DOHH2 (cell line): ENCODE data around the gene MPRIP.

Experiments used
- H3F3A ChIP-seq: fragments of 200-600 bp; sonication (generic), shearing (Covaris generic); 2 replicates; pipeline ENCODE4 v1.6.0; 2016; ENCODE audit warnings: antibody characterized with exemption, mild to moderate bottlenecking; ENCODE audit not compliant: control insufficient read depth, insufficient read depth
- H3K27ac ChIP-seq: fragments of 200-600 bp; sonication (generic); 2 replicates; pipeline ENCODE4 v1.5.1; 2014; ENCODE audit warnings: low read depth, mild to moderate bottlenecking, low read length, moderate library complexity
- H3K27me3 ChIP-seq: fragments of 200-600 bp; sonication (generic); 2 replicates; pipeline ENCODE4 v1.6.1; 2014; ENCODE audit warnings: mild to moderate bottlenecking, low read length, mixed read lengths; ENCODE audit not compliant: control insufficient read depth
- H3K36me3 ChIP-seq: fragments of 200-600 bp; sonication (generic); 2 replicates; pipeline ENCODE4 v1.6.1; 2014; ENCODE audit warnings: mild to moderate bottlenecking, low read length, moderate library complexity, mixed read lengths; ENCODE audit not compliant: control insufficient read depth
- H3K4me1 ChIP-seq: fragments of 200-600 bp; sonication (generic); 2 replicates; pipeline ENCODE4 v1.6.1; 2014; ENCODE audit warnings: mild to moderate bottlenecking, low read length, mixed read lengths; ENCODE audit not compliant: control insufficient read depth
- H3K4me2 ChIP-seq: fragments of 200-600 bp; sonication (generic); 2 replicates; pipeline ENCODE4 v1.6.0; 2014; ENCODE audit warnings: mild to moderate bottlenecking, low read length, moderate library complexity
- H3K4me3 ChIP-seq: fragments of 200-600 bp; sonication (generic); 2 replicates; pipeline ENCODE4 v1.5.1; 2014; ENCODE audit warnings: mild to moderate bottlenecking, low read length, mixed read lengths
- H3K79me2 ChIP-seq: fragments of 200-600 bp; sonication (generic); 2 replicates; pipeline ENCODE4 v1.6.1; 2014; ENCODE audit warnings: mild to moderate bottlenecking, low read length, mixed read lengths; ENCODE audit not compliant: control insufficient read depth
- H3K9me2 ChIP-seq: fragments of 200-600 bp; sonication (generic); replicated peaks from 2 replicates; pipeline ENCODE4 v1.6.1; 2014; ENCODE audit warnings: mild to moderate bottlenecking, low read length, mixed read lengths; ENCODE audit not compliant: control insufficient read depth
- H3K9me3 ChIP-seq: fragments of 200-600 bp; sonication (generic); 2 replicates; pipeline ENCODE4 v1.6.1; 2014; ENCODE audit warnings: antibody characterized with exemption, low read length, mixed read lengths; ENCODE audit not compliant: control insufficient read depth, insufficient read depth
- H4K20me1 ChIP-seq: fragments of 200-600 bp; sonication (generic); 2 replicates; pipeline ENCODE4 v1.6.0; 2014; ENCODE audit warnings: low read depth, mild to moderate bottlenecking, antibody characterized with exemption, low read length, moderate library complexity; ENCODE audit not compliant: control insufficient read depth, insufficient read depth
- EZH2phosphoT487 ChIP-seq: fragments of 200-600 bp; sonication (generic); IDR thresholded peaks from 2 replicates; pipeline ENCODE4 v1.6.1; 2017; ENCODE audit warnings: borderline replicate concordance, mild to moderate bottlenecking, antibody characterized with exemption, low read length, moderate library complexity, mixed read lengths
- TF ChIP-seq, protein P1 (sequence below): fragments of 200-600 bp; sonication (generic); IDR thresholded peaks from one replicate; pipeline ENCODE4 v1.5.1; 2014; ENCODE audit warnings: antibody characterized with exemption, mild to moderate bottlenecking, low read depth, low read length; ENCODE audit not compliant: poor library complexity, severe bottlenecking

MPRIP gene

DNA sequence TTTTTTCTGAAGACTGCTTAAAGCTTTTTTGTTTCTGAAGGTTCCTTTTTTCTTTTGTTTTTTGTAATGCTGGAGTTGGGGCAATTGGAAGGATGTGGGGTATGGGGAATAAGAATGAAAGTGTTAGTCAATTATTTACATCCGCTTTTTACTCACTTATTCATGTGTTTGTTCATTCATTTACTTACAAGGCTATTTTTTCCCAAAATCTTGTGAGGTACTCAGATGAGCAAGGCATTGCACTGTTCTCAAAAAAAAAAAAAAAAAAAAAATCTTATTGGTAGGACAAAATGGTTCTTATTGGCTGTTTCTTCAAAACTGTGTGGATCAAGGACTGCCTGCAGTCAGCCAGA, 108.2 kb downstream of the MPRIP start:
- TF ChIP-seq, protein P1, sequence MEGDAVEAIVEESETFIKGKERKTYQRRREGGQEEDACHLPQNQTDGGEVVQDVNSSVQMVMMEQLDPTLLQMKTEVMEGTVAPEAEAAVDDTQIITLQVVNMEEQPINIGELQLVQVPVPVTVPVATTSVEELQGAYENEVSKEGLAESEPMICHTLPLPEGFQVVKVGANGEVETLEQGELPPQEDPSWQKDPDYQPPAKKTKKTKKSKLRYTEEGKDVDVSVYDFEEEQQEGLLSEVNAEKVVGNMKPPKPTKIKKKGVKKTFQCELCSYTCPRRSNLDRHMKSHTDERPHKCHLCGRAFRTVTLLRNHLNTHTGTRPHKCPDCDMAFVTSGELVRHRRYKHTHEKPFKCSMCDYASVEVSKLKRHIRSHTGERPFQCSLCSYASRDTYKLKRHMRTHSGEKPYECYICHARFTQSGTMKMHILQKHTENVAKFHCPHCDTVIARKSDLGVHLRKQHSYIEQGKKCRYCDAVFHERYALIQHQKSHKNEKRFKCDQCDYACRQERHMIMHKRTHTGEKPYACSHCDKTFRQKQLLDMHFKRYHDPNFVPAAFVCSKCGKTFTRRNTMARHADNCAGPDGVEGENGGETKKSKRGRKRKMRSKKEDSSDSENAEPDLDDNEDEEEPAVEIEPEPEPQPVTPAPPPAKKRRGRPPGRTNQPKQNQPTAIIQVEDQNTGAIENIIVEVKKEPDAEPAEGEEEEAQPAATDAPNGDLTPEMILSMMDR: no peak
- no peak for TF ChIP-seq EZH2phosphoT487
- no peaks in the 10 kb centered on the region for H3F3A ChIP-seq
- H3K9me2 ChIP-seq: no peaks in the 10 kb centered on the region
- no peaks in the 10 kb centered on the region for H3K9me3 ChIP-seq
- H3K27ac ChIP-seq: no peak overlapping the region
- H3K4me2 ChIP-seq: no peak overlapping the region
- no peaks in the 10 kb centered on the region for H3K27me3 ChIP-seq
- no peaks in the 10 kb centered on the region for H4K20me1 ChIP-seq
- peaks cover 55% of the 10 kb centered on the region for H3K36me3 ChIP-seq
- no peaks in the 10 kb centered on the region for H3K79me2 ChIP-seq
- H3K4me3 ChIP-seq: no peak overlapping the region
- H3K4me1 ChIP-seq: no peaks in the 10 kb centered on the region

DNA sequence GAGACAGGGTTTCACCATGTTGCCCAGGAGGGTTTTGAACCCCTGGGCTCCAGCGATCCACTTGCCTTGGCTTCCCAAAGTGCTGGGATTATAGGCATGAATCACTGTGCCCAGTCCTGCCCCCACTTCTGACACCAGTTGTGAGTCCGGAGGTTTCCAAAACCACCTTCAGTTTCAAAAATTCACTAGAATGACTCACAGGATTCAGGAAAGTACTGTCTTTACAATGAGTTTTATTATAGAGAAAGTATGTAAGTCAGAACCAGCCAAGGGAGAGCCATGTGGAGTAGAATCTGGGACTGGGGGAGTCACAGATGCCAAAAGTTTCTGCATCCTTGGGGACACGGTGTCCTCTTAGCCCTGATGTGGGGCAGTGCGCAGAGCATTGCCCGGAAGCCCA, 108.8 kb downstream of the MPRIP start:
- peaks cover 59% of the 10 kb centered on the region for H3K36me3 ChIP-seq
- H3F3A ChIP-seq: no peaks in the 10 kb centered on the region
- TF ChIP-seq EZH2phosphoT487: no peak
- no peaks in the 10 kb centered on the region for H3K79me2 ChIP-seq
- H3K4me2 ChIP-seq: no peak overlapping the region
- no peak overlapping the region for H3K27ac ChIP-seq
- no peak overlapping the region for H3K4me3 ChIP-seq
- no peaks in the 10 kb centered on the region for H3K9me2 ChIP-seq
- no peaks in the 10 kb centered on the region for H3K9me3 ChIP-seq
- no peaks in the 10 kb centered on the region for H3K27me3 ChIP-seq
- no peaks in the 10 kb centered on the region for H3K4me1 ChIP-seq
- no peaks in the 10 kb centered on the region for H4K20me1 ChIP-seq

DNA sequence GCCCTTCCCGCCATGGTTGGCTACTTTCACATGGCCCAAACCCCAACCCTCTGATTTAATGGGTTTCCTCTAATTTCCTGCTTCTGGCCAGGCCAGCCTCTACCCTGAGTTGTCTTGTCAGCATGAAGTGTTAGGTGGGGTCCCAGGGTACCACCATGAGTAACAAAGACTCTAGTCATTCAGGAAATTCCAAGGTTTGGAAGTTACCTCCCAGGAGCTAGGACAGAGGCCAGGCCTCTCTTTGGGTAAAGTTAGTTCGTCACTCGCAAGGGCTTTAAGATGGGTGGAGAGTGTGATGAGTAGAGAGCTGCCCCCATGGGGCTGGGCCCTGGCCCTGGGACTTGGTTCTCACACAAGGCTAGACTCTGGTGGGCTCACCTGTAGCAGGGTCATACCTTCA, 109.3 kb downstream of the MPRIP start:
- Histone ChIP-seq H3K4me3 (no peak overlapping the region), H3F3A (no peaks in the 10 kb centered on the region), H3K9me3 (no peaks in the 10 kb centered on the region), H3K27ac (no peak overlapping the region), H3K36me3 (peaks cover 59% of the 10 kb centered on the region), H3K4me1 (no peaks in the 10 kb centered on the region), H3K27me3 (no peaks in the 10 kb centered on the region), H4K20me1 (no peaks in the 10 kb centered on the region), H3K79me2 (no peaks in the 10 kb centered on the region), H3K9me2 (no peaks in the 10 kb centered on the region), H3K4me2 (no peak overlapping the region)
- TF ChIP-seq, protein P1: no peak
- no peak for TF ChIP-seq EZH2phosphoT487

DNA sequence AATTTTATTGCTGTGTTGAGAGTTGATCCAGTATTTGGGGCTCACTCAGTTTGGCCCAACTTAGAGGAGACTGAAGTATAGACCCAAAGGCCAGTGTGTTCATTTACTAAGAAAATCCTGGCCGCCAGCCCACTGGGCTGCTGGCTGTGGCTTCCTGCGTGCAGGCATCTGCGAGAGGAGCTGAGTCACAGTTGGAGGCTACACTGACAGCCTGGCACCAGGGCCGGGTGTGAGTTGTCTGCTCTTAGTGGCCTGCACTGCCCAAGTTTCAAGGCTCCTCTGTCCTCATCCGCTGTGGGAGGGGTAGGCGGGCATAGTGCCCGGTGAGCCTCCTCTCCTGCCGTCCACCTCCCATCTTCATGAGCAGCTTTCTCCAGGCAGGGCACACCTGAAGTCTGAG, 109.7 kb downstream of the MPRIP start:
- Histone ChIP-seq H3F3A (no peaks in the 10 kb centered on the region), H4K20me1 (no peaks in the 10 kb centered on the region), H3K4me2 (no peak overlapping the region), H3K79me2 (no peaks in the 10 kb centered on the region), H3K9me3 (no peaks in the 10 kb centered on the region), H3K36me3 (peaks cover 58% of the 10 kb centered on the region), H3K4me1 (no peaks in the 10 kb centered on the region), H3K4me3 (no peak overlapping the region), H3K9me2 (no peaks in the 10 kb centered on the region), H3K27ac (no peak overlapping the region), H3K27me3 (no peaks in the 10 kb centered on the region)
- TF ChIP-seq EZH2phosphoT487: no peak
- TF ChIP-seq, protein P1: no peak
